ENCODE results near the gene ABCB8. TPM values are rescaled to one million over a fixed set of nuclear protein-coding genes. Genes with fewer than 3 reads are reported as not detected.

ABCB8 gene
- total RNA-seq, 1 donor from 2014 or later: 40.6 TPM

DNA sequence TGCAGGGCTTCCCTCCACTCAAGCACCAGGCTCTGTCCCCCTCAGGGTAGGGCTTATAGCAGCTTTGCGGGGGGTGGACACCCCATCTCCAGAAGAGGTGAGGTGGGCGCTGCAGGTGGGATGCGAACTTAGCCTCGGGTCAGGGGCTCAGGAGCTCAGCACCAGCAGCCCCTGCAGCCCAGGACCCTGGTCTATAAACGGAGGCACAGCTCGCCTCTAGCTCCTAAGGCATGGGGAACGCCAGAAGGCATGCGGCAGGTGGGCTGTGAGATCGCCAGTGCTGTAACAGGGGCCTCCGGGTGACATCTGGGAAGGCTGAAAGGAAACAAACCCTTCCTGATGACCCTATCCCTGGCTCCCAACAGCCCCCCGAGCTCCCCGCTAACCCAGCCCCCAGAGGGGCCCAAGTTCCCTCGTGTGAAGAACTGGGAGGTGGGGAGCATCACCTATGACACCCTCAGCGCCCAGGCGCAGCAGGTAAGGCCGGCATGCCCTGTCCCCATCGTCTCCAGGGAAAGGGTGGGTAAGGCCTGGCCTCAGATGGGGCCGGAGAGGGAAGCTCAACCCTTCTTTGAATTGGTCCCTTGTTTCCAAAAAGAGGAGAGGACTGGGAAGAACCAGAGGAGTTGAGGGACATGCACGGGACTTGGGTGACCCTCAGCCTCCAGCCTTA is 33.3 kb upstream of the ABCB8 start:
- H3K27ac ChIP-seq: peak overlapping the region; percentile 58
- ATAC-seq (no peak), DNase-seq (no peak)
- intact Hi-C loops (cut with DNase I): no loop called here
- TF ChIP-seq, protein P1, sequence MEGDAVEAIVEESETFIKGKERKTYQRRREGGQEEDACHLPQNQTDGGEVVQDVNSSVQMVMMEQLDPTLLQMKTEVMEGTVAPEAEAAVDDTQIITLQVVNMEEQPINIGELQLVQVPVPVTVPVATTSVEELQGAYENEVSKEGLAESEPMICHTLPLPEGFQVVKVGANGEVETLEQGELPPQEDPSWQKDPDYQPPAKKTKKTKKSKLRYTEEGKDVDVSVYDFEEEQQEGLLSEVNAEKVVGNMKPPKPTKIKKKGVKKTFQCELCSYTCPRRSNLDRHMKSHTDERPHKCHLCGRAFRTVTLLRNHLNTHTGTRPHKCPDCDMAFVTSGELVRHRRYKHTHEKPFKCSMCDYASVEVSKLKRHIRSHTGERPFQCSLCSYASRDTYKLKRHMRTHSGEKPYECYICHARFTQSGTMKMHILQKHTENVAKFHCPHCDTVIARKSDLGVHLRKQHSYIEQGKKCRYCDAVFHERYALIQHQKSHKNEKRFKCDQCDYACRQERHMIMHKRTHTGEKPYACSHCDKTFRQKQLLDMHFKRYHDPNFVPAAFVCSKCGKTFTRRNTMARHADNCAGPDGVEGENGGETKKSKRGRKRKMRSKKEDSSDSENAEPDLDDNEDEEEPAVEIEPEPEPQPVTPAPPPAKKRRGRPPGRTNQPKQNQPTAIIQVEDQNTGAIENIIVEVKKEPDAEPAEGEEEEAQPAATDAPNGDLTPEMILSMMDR (IDR thresholded peaks at IDR 0.05): no peak
- H3K9me3 ChIP-seq: no peaks in the 10 kb centered on the region
- peak overlapping the region; percentile 51 for H3K4me3 ChIP-seq
- H3K4me1 ChIP-seq: peaks cover 37% of the 10 kb centered on the region
- no peaks in the 10 kb centered on the region for H3K36me3 ChIP-seq
- H3K27me3 ChIP-seq: no peaks in the 10 kb centered on the region

DNA sequence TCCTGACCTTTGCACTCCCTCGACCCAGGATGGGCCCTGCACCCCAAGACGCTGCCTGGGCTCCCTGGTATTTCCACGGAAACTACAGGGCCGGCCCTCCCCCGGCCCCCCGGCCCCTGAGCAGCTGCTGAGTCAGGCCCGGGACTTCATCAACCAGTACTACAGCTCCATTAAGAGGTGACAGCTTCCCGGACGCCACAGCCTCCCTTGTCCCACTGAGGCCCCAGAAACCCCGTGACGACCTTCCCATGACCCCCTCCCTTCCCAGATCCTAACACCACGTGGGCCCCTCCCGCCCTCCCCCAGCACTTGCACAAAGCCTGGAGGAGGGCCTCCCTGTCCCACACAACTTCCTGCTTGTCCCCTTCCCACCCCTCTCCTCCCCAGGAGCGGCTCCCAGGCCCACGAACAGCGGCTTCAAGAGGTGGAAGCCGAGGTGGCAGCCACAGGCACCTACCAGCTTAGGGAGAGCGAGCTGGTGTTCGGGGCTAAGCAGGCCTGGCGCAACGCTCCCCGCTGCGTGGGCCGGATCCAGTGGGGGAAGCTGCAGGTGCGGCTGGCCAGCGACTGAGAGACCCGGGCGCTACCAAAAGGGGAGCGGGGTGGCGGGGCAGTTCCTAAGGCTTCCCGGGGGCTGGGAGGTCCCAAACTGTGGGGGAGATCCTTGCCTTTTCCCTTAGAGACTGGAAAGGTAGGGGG is 31.7 kb upstream of the ABCB8 start:
- TF ChIP-seq, protein P1 (IDR thresholded peaks at IDR 0.05): no peak
- ATAC-seq (no peak), DNase-seq (no peak)
- H3K36me3 ChIP-seq: no peaks in the 10 kb centered on the region
- H3K4me1 ChIP-seq: peaks cover 32% of the 10 kb centered on the region
- intact Hi-C loops (cut with DNase I): no loop called here
- no peaks in the 10 kb centered on the region for H3K9me3 ChIP-seq
- H3K27me3 ChIP-seq: no peaks in the 10 kb centered on the region
- H3K4me3 ChIP-seq: peak overlapping the region; percentile 16
- H3K27ac ChIP-seq: no peak overlapping the region

DNA sequence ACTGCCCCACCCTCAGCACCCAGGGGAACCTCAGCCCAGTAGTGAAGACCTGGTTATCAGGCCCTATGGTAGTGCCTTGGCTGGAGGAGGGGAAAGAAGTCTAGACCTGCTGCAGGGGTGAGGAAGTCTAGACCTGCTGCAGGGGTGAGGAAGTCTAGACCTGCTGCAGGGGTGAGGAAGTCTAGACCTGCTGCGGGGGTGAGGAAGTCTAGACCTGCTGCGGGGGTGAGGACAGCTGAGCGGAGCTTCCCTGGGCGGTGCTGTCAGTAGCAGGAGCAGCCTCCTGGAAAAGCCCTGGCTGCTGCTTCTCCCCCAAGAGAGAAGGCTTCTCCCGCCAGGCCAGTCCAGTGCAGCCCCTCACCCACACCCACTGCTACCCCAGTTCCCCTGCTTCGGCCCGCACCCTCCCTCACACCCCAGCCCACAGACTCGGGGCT is 31.2 kb upstream of the ABCB8 start:
- no peak for DNase-seq
- TF ChIP-seq, protein P1 (IDR thresholded peaks at IDR 0.05): no peak
- Histone ChIP-seq H3K27ac (no peak overlapping the region), H3K4me1 (peaks cover 30% of the 10 kb centered on the region), H3K27me3 (no peaks in the 10 kb centered on the region), H3K9me3 (no peaks in the 10 kb centered on the region), H3K4me3 (peak overlapping the region; percentile 16), H3K36me3 (no peaks in the 10 kb centered on the region)
- ATAC-seq: no peak
- intact Hi-C loops (cut with DNase I): no loop called here

DNA sequence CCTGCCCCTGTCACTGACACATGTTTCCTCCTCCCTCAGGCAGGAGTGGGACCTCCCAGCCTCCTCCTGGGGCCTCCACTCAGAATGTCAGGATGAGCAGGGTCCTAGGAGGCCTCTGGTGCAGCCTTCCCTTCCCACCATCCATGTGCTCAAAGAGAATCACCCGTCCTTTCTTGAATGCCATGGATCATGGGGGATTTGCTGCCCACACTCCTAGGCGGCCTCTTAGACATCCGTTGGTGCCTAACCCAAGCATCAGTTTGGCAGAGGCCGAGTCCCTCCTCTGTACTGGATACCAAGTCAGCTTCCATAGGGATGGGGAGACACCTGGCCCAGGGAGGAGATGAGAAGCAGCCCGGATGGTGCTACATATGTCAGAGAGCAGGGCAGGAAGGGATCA is 30.4 kb upstream of the ABCB8 start:
- Histone ChIP-seq H3K36me3 (no peaks in the 10 kb centered on the region), H3K9me3 (no peaks in the 10 kb centered on the region), H3K27ac (no peak overlapping the region), H3K27me3 (no peaks in the 10 kb centered on the region), H3K4me1 (peaks cover 24% of the 10 kb centered on the region), H3K4me3 (no peak overlapping the region)
- ATAC-seq: no peak
- intact Hi-C loops (cut with DNase I): no loop called here
- no peak for DNase-seq
- TF ChIP-seq, protein P1 (IDR thresholded peaks at IDR 0.05): no peak

DNA sequence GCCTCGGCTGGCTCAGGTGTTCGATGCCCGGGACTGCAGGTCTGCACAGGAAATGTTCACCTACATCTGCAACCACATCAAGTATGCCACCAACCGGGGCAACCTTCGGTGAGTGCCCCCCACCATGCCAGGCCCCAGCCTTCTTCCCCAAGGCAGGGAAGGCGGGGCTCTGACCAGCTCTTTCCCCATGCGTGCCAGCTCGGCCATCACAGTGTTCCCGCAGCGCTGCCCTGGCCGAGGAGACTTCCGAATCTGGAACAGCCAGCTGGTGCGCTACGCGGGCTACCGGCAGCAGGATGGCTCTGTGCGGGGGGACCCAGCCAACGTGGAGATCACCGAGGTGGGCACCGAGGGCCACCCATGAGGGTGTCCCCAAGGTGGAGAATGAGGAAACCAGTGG is 29.9 kb upstream of the ABCB8 start:
- DNase-seq (no peak), ATAC-seq (no peak)
- H3K9me3 ChIP-seq: no peaks in the 10 kb centered on the region
- no peak overlapping the region for H3K4me3 ChIP-seq
- no peaks in the 10 kb centered on the region for H3K36me3 ChIP-seq
- intact Hi-C loops (cut with DNase I): no loop called here
- H3K27ac ChIP-seq: no peak overlapping the region
- TF ChIP-seq, protein P1 (IDR thresholded peaks at IDR 0.05): no peak
- H3K27me3 ChIP-seq: no peaks in the 10 kb centered on the region
- H3K4me1 ChIP-seq: peaks cover 24% of the 10 kb centered on the region
